Activated CD8-positive, alpha-beta memory T cell treated with anti-CD3 and anti-CD28 coated beads, Interleukin-2, amount 50 U/mL, for 24 hours (primary cell): ENCODE measurements around the gene PIGX.
"Not testable (repeated sequence)": the region's sequence is repeated elsewhere in the genome, so short reads cannot be mapped to it uniquely, and the experiment has no call there.

ENCODE experiments used
- DNase-seq: peaks from one replicate; pipeline ENCODE4 v3.0.0-alpha.2; 2020; ENCODE audit errors: extremely low read depth

PIGX gene

DNA sequence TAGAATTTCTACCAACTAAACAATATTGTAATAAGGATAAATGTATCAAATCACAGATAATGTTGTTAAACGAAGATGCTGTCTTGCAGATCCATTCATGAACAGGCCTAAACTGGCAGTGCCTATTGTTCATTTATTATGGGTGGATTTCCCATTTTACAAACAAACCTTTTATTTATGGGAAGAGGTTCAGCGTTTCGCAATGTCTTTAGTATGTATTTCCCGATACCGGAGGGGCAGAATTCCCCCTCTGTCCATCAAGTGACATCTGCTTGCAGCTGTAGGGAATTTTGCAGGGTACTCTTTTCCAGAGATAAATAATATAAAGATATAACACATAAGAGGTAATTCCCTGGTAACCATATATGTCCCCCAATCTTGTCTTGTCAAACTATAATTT, 5.8 kb upstream of the PIGX start:
- no peak for DNase-seq

DNA sequence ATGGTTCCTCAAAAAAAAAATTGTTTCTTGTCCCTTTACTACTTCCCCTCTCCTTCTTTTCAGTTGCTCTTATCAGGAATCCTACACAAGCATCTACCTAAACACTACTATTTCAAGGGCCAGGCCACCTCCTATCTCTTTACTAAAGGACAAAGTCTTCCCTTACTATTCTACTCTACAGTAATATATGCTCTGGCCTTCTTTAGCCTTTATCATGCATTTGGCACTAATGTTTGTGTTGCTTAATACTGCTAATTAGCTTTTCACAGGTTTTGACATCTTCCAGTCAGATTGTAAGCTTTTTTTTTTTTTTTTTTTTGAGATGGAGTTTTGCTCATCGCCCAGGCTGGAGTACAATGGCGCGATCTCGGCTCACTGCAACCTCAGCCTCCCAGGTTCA, 5.4 kb upstream of the PIGX start:
- no peak for DNase-seq

DNA sequence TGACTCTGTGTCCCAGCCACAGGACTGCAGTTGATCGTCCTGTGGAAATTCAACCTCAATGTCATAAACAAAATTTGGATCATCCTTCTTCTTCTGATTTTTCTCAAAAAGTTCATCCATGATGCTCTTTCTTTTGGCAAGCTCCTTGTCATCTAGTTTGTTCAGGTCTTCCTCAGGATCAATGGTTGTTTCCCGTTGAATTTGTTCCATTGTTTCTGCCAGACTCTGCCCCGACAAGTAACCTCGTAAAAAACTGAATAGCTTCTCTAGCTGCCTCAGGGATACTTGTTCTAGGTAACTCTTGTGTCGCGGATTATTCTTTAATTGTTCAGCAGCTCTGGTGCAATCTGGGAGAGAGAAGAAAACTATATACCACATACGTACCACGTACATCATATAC, 4.6 kb upstream of the PIGX start:
- DNase-seq: no peak

DNA sequence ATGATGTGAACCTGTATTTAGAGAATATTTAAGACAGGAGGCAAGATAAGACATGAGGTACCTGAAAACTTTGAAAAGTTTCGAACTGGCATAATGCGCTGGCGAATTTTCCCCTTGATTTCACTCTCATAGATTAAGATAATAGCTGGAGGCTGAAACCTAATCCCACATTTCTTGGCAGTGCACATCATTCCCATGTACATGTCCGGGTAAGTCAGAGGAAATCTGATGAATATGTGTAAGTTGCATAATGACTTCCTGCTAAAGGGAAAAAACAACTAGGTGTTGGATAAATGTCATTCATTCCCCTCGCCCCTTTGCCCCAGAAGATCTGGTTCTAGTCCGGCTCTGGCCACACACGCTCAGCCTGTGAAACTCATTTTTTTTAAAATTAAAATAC, 3.7 kb upstream of the PIGX start:
- no peak for DNase-seq

DNA sequence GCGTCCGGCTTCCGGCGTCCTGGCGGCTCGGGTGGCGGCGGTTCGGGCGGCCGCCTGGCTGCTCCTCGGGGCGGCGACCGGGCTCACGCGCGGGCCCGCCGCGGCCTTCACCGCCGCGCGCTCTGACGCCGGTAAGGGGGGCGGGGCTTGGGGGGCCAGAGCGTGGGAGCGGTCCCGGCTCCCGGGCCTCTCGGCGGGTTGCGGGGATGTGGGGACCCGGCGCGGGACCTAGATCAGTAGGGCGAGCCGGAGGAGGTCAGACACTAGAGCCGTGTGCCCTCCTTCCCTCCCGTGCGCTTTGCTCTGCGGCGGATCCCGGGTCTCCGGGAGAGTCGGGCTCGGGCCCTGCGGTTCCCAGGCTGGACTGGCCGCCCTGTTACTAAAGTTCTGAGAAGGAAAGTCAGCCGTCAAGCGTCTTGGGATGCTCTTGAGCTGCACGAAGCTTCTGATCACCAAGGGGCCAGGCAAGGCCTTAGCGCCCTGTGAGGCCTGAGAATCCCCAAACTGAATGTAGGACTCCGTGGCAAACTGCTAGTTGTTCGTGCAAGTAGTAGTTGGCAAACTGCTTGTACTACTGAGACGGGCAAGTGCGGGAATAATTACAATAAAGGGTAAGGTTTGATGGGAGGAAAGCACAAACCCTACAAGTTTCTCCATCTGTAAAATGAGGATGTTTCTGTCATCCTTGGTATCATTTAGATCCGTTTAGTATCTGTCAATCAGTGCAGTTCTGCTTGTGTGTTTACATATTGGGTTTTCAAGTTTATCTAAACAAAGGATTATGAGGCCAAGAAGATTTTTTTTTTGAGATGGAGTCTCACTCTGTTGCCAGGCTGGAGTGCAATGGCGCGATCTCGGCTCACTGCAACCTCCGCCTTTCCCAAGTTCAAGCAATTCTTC, 587 bp downstream of the PIGX start:
- DNase-seq: peak; percentile 28

DNA sequence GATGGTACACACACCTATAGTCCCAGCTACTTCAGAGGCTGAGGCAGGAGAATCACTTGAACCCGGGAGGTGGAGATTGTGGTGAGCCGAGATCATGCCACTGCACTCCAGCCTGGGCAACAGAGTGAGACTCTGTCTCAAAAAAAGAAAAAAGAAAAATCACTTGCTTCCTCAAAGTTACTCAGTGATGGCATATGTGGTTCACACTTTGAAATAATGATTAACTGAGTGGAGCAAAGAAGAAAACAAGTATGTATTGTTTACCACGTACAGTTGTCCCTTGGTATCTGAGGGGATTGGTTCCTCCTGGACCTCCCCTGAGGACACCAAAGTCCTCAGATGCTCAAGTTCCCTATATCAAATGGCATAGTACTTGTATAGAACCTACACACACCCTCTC, 5.0 kb downstream of the PIGX start:
- not testable (repeated sequence) for DNase-seq

DNA sequence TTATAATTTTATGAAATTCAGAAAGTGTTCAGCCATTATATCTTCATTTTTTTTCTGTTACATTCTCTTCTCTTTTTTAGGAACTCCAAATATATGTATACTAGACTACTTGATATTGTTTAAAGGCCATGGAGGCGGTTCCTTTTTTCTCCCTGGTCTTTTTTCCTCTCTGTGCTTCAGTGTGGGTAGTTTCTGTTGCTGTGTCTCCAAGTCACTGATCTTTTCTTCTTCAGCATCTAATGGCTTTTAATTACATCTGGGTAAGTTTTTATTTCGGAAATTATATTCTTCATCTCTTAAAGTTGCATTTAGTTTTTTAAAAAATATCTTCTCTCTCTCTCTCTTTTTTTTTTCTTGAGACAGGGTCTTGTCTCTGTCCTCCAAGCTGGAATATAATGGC, 8.9 kb downstream of the PIGX start:
- no peak for DNase-seq

DNA sequence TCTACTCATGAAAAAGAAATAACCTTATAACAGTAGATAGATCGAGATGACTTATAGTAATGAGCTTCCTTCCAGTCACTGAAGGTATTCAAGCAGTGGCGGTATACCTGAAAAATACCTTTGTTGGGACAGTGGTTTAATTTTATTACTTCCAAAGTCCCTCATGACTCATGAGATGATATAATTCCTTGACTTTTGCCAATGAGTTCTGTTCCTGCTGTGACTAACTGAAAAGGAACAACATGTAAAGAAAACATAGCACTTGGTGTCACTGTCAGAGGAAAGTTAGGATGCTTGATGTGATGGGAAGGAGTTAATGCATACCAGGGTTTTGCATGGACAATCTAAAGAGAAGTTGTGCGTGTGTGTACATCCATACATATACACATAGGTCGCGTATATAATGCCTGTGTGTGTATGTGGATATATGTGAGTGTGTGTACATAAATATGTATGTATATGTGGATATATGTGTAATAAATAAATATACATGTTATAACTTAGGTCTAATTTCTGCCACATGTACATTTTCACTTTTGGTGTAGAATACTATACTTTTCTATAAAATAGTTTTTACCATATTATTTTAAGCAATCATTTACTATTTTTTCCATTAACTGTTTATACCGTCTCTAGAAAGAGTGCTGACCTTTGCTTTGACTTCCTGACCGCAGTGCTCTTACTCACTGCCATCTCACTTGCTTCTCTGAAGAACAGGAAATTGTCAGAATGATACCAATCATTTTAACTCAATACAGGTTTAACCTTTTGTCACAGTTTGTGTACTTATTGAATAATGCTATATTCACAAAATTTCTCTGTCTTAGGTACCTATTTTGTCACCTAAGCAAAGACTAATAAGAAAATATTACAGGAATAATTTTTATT, 14.9 kb downstream of the PIGX start:
- DNase-seq: no peak

DNA sequence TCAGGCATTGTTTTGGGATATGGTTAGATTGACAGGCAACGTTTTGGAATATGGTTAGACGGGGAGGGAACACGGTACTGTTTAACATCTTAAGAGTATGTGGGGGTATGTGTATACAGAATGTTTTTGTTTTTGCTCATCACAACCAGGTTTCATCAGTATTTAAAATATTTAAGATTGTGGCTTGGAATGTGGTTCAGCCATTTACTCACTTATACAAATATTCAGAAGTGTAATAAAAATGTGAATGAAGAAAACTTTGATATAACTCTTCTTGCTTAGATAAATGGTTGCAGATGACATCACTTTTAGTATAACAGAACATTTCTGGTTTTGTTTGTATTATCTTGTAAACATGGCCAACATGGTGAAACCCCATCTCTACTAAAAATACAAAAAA, 23.6 kb downstream of the PIGX start:
- no peak for DNase-seq

DNA sequence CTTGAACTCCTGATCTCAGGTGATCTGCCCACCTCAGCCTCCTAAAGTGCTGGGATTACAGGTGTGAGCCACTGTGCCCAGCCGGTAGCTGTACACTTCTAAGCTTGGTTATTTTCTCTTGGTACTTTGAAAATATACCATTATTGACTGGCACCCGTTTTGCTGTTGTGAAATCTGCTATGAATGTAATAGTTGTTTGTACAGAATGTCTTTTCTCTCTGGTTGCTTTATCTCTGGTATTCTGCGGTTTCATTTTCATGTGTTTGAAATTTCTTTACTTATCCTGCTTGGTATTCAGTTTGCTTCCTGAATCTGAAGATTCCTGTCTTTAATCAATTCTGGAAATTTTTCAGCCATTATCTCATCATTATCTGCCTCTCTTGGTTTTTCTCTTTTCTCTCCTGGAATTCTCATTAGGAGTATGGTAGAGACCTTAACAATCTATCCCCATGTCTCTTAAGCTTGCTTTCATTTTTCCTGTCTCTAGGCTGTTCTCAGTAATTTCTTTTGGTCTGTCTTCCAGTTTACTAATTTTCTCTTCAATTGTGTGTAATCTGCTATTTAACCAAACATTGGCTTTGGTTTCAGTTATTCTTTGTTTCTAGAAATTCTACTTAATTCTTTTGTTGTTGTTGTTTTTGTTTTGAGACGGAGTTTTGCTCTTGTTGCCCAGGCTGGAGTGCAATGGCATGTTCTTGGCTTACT, 24.6 kb downstream of the PIGX start:
- no peak for DNase-seq

DNA sequence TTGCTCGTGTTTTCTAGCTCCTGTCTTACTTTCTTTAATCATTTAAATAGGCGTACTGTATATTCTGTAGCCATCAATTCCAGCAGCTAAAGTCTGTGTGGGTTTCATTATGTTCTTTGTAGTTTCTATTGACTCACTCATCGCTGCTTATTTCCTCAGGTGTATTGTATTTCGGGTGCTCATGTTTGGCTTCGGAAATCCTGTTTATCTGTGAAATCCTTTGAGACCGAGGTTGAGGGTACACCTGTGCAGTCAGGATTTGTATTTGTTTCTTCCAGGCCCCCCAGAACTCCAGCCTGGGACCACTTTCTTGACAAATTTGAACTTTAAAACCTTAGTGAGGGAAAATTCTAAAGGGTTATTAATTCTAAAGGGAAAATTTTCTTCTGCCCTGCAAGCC, 25.5 kb downstream of the PIGX start:
- no peak for DNase-seq

DNA sequence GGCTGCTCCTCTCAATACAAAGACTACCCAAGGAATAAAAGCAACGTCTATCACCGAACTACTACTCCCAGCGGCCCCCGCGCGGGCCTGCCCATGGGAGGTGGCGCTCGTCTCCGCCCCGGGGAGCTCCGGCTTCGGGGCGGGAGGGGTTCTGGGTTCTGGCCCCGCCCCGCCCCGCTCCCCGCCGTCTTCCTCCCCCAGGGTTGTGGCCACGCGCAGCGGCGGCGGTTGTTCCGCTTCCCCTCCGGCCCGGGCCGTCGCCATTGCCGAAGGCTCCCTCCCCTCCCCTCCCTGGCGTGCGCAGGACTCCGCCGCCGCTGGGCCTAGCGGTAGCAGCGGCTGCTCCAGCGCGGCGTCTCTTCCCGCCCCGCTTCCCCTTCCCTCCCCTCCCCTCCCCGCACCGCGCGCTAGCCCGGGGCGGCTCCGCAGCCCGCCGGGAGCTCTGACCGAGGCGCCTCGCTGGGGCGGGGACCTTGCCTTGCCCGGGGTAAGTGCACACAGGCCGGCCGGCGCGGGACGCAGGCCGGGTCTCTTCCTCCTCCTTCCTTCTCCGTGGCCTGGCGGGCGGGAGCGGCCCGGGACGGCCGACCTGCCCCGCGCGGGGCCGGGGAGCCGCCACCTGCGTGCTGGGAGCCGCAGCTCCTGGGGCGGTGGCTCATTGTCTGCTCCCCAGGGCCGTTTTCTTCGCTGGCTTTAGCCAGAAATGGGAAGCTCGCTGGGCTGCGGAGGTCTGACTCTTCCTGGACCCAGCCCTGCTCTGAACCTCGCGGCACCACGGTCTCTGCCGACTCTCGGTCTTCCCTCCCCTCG, 27.7 kb downstream of the PIGX start, which contains the start of gene PAK2:
Gene PAK2, plus strand, starts transcription at position 187 of the 810 bp plus-strand sequence. CDS start 42,790 bp downstream, outside the sequence.
- peak; percentile 63 for DNase-seq

DNA sequence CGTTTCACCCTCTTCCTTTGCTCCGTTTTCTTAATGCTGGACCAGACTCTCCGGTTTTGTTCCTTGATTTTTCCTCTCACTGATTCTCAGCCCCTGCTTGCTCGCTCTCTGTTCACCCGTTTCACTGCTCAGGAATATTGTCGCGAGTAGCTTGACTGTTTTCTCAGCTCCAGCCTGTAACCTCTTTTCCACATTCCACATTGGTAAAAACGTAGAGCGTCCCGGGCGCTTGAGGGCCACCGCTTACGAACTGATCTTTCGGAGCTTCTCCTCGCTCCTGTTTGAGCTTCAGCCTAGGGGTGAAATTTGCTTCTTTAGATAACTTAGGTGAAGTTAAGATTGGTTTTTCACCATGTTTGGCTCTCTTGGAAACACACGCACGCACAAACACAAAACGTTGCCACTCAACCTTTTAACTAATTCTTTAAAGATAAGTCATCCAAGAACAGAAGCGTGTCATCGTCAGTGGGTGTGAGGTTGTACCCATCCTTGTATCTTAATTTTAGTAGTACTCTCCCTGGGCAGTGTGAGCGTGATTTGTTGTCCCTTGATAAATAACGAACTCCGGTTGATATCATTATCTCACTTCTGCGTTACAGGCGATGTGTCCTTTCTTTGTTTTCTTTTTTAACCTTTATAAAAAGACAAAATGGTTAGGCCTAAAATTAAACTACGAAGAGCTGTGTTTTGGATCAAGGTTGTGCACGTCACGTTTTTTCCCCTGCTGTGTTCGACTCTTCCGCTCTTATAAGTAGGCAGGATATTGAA, 28.5 kb downstream of the PIGX start:
- DNase-seq: no peak

DNA sequence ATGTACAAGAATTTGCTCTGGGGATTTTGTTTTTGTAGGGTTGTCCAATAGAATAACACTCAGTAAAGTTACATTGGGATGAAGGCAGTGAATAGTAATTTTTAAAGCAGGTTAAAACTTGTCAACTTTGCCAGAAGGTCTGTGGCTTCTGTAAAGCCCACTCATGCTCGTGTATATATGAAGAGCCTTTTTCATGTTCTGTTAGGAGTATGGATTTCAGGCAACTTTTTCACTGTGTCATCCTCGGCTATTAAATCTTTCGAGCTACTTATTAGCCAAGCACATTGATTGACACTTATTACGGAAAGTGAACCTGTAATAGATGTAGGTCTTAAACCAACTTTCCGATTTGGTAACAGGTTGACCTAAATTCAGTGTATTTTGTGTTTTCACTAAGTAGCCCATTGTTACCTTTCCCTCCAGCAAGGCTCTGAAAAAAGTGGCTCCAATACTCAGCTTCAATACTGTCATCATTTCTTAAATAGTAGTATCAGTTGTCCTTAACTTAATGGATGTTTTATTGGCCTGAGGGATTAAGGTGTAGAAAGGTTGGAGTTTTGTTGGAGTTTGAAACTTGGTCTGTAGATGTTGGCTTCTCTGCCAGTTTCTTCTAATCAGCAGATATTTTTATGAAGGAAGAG, 29.2 kb downstream of the PIGX start:
- DNase-seq: no peak

DNA sequence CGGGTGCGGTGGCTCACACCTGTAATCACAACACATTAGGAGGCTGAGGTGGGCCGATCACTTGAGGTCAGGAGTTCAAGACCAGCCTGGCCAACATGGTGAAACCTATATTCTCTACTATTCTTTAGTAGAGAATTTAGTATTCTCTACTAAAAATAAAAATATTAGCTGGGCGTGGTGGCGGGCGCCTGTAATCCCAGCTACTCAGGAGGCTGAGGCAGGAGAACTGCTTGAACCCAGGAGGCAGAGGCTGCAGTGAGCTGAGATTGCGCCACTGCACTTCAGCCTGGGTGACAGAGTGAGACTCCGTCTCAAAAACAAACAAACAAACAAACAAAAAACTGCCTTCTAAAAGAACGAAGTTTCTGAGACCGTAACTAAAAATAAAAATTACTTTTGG, 31.4 kb downstream of the PIGX start:
- not testable (repeated sequence) for DNase-seq

DNA sequence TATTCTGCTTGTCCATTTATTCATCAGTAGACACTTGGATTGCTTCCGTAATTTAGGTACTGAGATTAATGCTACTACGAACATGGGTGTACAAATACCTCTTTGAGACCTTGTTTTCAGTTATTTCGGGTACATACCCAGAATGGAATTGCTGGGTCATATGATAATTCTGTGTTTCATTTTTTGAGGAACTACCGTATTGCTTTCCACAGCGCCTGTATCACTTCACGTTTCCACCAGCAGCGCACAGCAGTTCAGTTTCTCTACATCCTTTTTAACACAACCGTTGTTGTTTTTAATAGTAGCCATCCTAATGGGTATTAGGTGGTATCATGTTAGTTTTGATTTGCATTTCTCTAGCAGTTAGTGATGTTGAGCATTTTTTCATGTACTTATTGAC, 36.9 kb downstream of the PIGX start:
- DNase-seq: no peak

DNA sequence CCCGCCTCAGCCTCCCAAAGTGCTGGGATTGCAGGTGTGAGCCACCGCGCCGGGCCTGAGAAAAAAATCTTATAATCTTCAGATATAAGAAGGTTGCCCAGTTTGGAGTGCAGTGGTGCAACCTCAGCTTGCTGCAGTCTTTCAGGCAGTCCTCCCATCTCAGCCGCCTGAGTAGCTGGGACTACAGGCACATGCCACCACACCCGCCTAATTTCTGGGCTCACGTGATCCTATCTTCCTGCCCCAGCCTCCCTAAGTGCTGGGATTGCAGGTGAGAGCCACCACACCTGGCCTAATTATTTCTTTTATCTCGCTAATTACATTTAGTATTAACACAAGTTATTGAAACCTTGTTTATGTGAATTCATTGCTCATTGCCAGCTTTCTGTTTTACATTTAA, 41.0 kb downstream of the PIGX start:
- no peak for DNase-seq

DNA sequence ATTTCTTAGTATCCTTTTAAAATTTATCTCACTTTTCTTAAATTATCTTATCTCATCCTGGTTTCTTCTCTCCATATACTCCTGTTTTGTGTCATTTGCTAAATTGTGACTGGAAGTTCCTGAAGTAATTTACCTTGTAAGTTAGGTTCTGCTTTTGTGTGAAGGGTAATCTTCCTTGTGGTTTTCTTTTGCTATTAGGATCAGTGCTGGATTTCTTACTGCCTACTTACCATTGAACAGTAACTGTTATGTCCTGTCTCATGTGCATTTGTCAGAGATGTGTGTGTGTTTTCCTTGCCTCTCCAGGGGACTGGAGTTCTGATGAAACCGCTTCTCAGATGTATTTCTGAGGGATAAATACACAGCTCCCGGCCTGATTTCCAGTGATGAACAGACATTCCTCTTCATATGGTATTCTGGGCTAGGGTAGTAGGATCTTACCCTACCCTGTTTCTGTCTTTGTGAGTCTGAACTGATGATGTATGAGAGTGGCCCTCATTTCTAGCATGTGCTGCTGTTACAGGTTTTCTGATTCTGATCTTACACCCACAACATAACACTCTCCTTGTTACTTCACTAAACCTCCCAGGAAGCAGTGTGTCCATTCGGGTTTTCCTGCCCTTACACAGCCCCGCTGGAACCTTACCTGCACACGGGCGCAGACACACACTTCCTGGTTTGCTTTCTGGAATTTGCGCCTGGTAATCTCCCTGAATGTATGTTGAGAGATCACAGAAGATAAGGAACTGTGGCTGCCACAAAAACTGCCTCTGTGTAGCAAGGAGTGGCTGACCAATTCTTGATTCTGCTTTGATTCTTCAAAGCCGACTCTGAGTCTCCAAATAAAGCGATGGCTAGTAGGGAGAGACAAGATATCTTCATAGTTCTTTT, 42.2 kb downstream of the PIGX start:
- DNase-seq: no peak

DNA sequence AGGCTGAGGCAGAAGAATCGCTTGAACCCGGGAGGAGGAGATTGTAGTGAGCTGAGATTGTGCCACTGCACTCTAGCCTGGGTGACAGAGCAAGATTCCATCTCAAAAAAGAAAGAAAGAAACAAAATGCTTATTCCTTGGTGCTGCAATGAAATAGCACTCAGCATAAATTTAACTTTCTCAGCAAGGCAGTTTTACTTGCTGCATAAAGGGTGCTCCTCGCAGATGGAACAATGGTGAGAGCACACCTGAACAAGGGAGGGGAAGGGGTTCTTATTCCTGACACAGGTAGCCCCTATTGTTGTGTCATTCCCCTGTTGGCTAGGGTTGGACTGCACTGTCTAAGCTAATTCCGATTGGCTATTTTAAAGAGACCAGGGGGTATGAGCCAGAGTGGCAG, 44.6 kb downstream of the PIGX start:
- no peak for DNase-seq
